Naive thymus-derived CD4-positive, alpha-beta T cell (primary cell): Measurements from ENCODE around the gene SLC25A22. TPM values are rescaled to one million over a fixed set of nuclear protein-coding genes. Genes with fewer than 3 reads are reported as not detected.

Source experiments
- ATAC-seq: fragments of 150-1000 bp; cut with Tn5 transposase; 2 replicates; pipeline ENCODE4 v1.10.0; 2021; ENCODE audit warnings: mild to moderate bottlenecking, moderate library complexity
- CTCF ChIA-PET: fragments of 350-600 bp; sonication (Branson Sonifier 250); formaldehyde crosslinking; loops from one replicate; lab custom pipeline; 2021; ENCODE audit warnings: antibody characterized with exemption; lab: Charles Lee
- POLR2A ChIA-PET: fragments of 350-600 bp; sonication (Branson Sonifier 250); formaldehyde crosslinking; loops from one replicate; lab custom pipeline; 2021; ENCODE audit warnings: antibody characterized with exemption, inconsistent platforms; lab: Charles Lee
- DNase-seq, 9 donors: peaks; one replicate each; pipeline versions ENCODE4 v3.0.0 to v3.0.0-alpha.2; 2020 to 2022; ENCODE audit warnings: mixed read lengths in 1 of 9
- H3K27ac ChIP-seq: one replicate; pipeline ENCODE4 v1.7.0; 2013; ENCODE audit warnings: mild to moderate bottlenecking, low read depth, low read length, moderate library complexity
- H3K27me3 ChIP-seq, 2 donors: one replicate each; pipeline ENCODE4 v1.7.0; 2013; ENCODE audit warnings: low read length in 2 of 2, mild to moderate bottlenecking in 2 of 2, moderate library complexity in 2 of 2; ENCODE audit not compliant: control insufficient read depth in 2 of 2, insufficient read depth in 2 of 2
- H3K36me3 ChIP-seq, 3 experiments: 1 replicate in 2 of 3; 2 replicates in 1 of 3; pipeline ENCODE4 v1.7.0; 2013; ENCODE audit warnings: low read length in 3 of 3, mild to moderate bottlenecking in 3 of 3, moderate library complexity in 1 of 3; ENCODE audit not compliant: insufficient read depth in 3 of 3, control insufficient read depth in 2 of 3
- H3K4me1 ChIP-seq, 2 donors: one replicate each; pipeline ENCODE4 v1.7.0; 2013; ENCODE audit warnings: low read length in 2 of 2, mild to moderate bottlenecking in 2 of 2, moderate library complexity in 1 of 2; ENCODE audit not compliant: control insufficient read depth in 2 of 2, insufficient read depth in 2 of 2
- H3K4me3 ChIP-seq: 2 replicates; pipeline ENCODE4 v1.7.0; 2013; ENCODE audit warnings: mild to moderate bottlenecking, low read length
- H3K9me3 ChIP-seq, 3 experiments: 1 replicate in 2 of 3; 2 replicates in 1 of 3; pipeline ENCODE4 v1.7.0; 2013; ENCODE audit warnings: low read length in 3 of 3; ENCODE audit not compliant: control insufficient read depth in 2 of 3
- H3K27ac Mint-ChIP-seq, 9 donors: one replicate each; pipeline ENCODE4 v1.8.0; 2020 to 2022; ENCODE audit warnings: mixed read lengths in 9 of 9, mild to moderate bottlenecking in 8 of 9, moderate library complexity in 5 of 9, inconsistent platforms in 2 of 9
- H3K27me3 Mint-ChIP-seq, 5 donors: one replicate each; pipeline ENCODE4 v1.8.0; 2021 to 2022; ENCODE audit warnings: mixed read lengths in 5 of 5, mild to moderate bottlenecking in 1 of 5
- H3K36me3 Mint-ChIP-seq, 5 donors: one replicate each; pipeline ENCODE4 v1.8.0; 2020 to 2022; ENCODE audit warnings: mixed read lengths in 5 of 5, mild to moderate bottlenecking in 3 of 5, inconsistent platforms in 1 of 5
- H3K4me1 Mint-ChIP-seq, 7 donors: one replicate each; pipeline ENCODE4 v1.8.0; 2020 to 2022; ENCODE audit warnings: mixed read lengths in 7 of 7, mild to moderate bottlenecking in 3 of 7, inconsistent platforms in 1 of 7
- H3K4me3 Mint-ChIP-seq, 10 donors: one replicate each; pipeline ENCODE4 v1.8.0; 2020 to 2022; ENCODE audit warnings: mild to moderate bottlenecking in 10 of 10, mixed read lengths in 10 of 10, moderate library complexity in 6 of 10, inconsistent platforms in 2 of 10
- H3K9me3 Mint-ChIP-seq, 11 donors: one replicate each; pipeline ENCODE4 v1.8.0; 2020 to 2022; ENCODE audit warnings: mixed read lengths in 11 of 11, mild to moderate bottlenecking in 4 of 11, inconsistent platforms in 1 of 11, moderate library complexity in 1 of 11
- intact Hi-C, 2 donors: fragments of 100-400 bp; cut with micrococcal nuclease; formaldehyde crosslinking; loops; one replicate each; pipeline ENCODE4 v1.15.1; 2023
- polyA plus RNA-seq, 2 donors: library from polyadenylated mRNA; unstranded; fragments of 300-500 nt; fragmentation: Illumina TruSeq; gene quantifications; one replicate each; pipeline ENCODE4 v1.2.3, GENCODE V29; 2021
- total RNA-seq, 6 experiments: library from RNA in 5 of 6; stranded (reverse) in 5 of 6; gene quantifications; 1 replicate in 5 of 6; 2 replicates in 1 of 6; pipeline ENCODE4 v1.2.3 and lab custom pipeline; 2021 to 2026

The SLC25A22 gene
- total and polyA plus RNA-seq, 7 experiments from 2014 or later, result 6.4 to 58.4 (median 18.9) TPM

DNA sequence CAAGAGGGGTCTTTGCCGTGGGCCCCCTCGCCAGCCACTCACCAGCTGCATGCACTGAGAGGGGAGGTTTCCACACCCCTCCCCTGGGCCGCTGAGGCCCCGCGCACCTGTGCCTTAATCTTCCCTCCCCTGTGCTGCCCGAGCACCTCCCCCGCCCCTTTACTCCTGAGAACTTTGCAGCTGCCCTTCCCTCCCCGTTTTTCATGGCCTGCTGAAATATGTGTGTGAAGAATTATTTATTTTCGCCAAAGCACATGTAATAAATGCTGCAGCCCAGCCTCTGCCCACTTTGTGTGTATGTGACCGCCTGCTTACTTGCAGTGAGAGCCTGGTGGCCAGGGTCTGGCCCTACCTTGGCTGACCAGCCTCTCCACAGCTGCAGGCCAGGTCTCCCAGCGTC lies 26.9 kb upstream of the SLC25A22 start:
- peaks cover 23 to 37% of the 10 kb centered on the region in 2 donors for H3K4me1 ChIP-seq
- H3K27me3 ChIP-seq, result peaks cover 0 to 10% of the 10 kb centered on the region in 2 donors
- H3K9me3 Mint-ChIP-seq, result peaks cover 0 to 3% (median 0%) of the 10 kb centered on the region in 11 donors
- no peaks in the 10 kb centered on the region for H3K9me3 ChIP-seq
- ATAC-seq (no peak), DNase-seq (no peak)
- no peak overlapping the region for H3K27ac Mint-ChIP-seq
- ChIA-PET POLR2A (interaction anchor here (1.0 to 6.7 kb wide), 2 partner anchors 9 to 18 kb away, joined by 3 to 32 read pairs; partner anchors contain the start of genes POLR2L and TSPAN4), CTCF (no interaction called here)
- peaks cover 0 to 9% (median 3%) of the 10 kb centered on the region in 5 donors for H3K36me3 Mint-ChIP-seq
- intact Hi-C loops, result no loop called here
- H3K4me3 ChIP-seq, result no peak overlapping the region
- H3K27me3 Mint-ChIP-seq, result peaks cover 11 to 26% (median 16%) of the 10 kb centered on the region in 5 donors
- H3K4me3 Mint-ChIP-seq, result peak overlapping the region in 2 of 10 donors; percentile 12 to 17
- peaks cover 0 to 45% (median 34%) of the 10 kb centered on the region in 7 donors for H3K4me1 Mint-ChIP-seq
- H3K36me3 ChIP-seq, result peaks cover 0 to 51% (median 0%) of the 10 kb centered on the region in 3 experiments
- H3K27ac ChIP-seq, result no peak overlapping the region

DNA sequence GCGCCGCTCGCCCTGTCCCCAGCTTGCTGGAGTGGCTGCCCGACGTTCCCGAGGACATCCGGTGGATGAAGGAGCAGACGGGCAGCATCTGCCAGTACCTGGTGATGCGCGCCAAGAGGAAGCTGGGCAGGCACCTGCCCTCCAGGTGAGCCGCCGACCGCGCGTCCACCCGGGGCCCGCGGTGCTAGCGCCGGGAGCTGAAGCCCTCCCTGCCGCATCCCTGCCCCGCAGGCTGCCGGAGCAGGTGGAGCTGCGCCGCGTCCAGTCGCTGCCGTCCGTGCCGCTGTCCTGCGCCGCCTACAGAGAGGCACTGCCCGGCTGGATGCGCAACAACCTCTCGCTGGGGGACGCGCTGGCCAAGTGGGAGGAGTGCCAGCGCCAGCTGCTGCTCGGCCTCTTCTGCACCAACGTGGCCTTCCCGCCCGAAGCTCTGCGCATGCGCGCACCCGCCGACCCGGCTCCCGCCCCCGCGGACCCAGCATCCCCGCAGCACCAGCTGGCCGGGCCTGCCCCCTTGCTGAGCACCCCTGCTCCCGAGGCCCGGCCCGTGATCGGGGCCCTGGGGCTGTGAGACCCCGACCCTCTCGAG lies 26.3 kb upstream of the SLC25A22 start:
- no peak for ATAC-seq
- peaks cover 0 to 51% (median 0%) of the 10 kb centered on the region in 3 experiments for H3K36me3 ChIP-seq
- no peak overlapping the region for H3K4me3 ChIP-seq
- no peak overlapping the region for H3K27ac Mint-ChIP-seq
- no peaks in the 10 kb centered on the region for H3K9me3 ChIP-seq
- ChIA-PET POLR2A (no interaction called here), CTCF (no interaction called here)
- peaks cover 0 to 39% (median 30%) of the 10 kb centered on the region in 7 donors for H3K4me1 Mint-ChIP-seq
- H3K27me3 ChIP-seq, result peaks cover 0 to 5% of the 10 kb centered on the region in 2 donors
- peaks cover 0 to 9% (median 3%) of the 10 kb centered on the region in 5 donors for H3K36me3 Mint-ChIP-seq
- DNase-seq, result no peak
- H3K4me1 ChIP-seq, result peaks cover 17 to 32% of the 10 kb centered on the region in 2 donors
- no peak overlapping the region for H3K4me3 Mint-ChIP-seq
- intact Hi-C loops, result no loop called here
- H3K27me3 Mint-ChIP-seq, result peaks cover 8 to 20% (median 16%) of the 10 kb centered on the region in 5 donors
- H3K9me3 Mint-ChIP-seq, result peaks cover 0 to 3% (median 0%) of the 10 kb centered on the region in 11 donors
- no peak overlapping the region for H3K27ac ChIP-seq

DNA sequence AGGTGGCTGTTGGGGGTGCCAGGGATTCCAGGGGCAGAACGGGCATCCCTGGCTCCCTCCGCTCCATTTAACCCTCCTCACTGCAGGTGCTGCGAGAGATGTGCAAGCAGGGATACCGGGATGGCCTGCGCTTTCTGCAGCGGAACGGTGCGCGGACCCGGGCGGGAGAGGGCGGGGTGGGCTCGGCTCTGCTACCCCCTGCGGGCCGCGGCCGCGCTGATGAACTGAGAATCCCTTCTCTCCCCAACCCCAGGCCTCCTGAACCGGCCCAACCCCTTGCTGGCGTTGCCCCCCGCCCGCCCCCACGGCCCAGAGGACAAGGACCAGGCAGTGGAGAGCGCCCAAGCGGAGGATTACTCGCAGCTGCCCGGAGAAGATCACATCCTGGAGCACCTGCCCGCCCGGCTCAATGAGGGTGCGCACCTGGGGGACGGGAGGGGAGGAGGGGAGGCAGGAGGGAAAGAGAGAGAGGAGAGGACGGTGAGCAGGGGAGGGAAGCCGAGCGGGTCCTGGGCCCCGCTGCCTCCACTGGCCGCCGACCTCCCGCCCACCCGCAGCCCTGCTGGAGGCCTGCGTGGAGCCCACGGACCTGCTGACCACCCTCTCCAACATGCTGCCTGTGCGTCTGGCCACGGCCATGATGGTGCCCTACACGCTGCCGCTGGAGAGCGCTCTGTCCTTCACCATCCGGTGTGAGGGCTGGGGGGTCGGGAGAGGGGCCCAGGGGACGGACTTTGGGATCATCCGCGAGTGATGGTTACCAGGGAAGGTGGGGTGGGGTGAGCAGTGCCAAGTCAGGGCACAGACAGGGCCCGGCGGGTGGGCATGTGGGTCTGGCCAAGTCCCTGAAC lies 25.6 kb upstream of the SLC25A22 start:
- ATAC-seq, result no peak
- H3K27me3 ChIP-seq, result peaks cover 0 to 5% of the 10 kb centered on the region in 2 donors
- DNase-seq, result no peak
- intact Hi-C loops, result no loop called here
- H3K27ac Mint-ChIP-seq, result no peak overlapping the region
- peaks cover 0 to 3% (median 0%) of the 10 kb centered on the region in 11 donors for H3K9me3 Mint-ChIP-seq
- ChIA-PET CTCF (interaction anchor here (0.9 kb wide), 1 partner anchor 25 kb away, joined by 3 read pairs; no protein-coding TSS in a partner anchor), POLR2A (no interaction called here)
- H3K4me1 ChIP-seq, result peaks cover 20 to 25% of the 10 kb centered on the region in 2 donors
- peaks cover 0 to 34% (median 25%) of the 10 kb centered on the region in 7 donors for H3K4me1 Mint-ChIP-seq
- H3K4me3 ChIP-seq, result no peak overlapping the region
- H3K27me3 Mint-ChIP-seq, result peaks cover 5 to 13% (median 12%) of the 10 kb centered on the region in 5 donors
- H3K36me3 ChIP-seq, result peaks cover 0 to 51% (median 0%) of the 10 kb centered on the region in 3 experiments
- H3K36me3 Mint-ChIP-seq, result peaks cover 0 to 9% (median 3%) of the 10 kb centered on the region in 5 donors
- no peak overlapping the region for H3K27ac ChIP-seq
- H3K4me3 Mint-ChIP-seq, result no peak overlapping the region
- no peaks in the 10 kb centered on the region for H3K9me3 ChIP-seq

DNA sequence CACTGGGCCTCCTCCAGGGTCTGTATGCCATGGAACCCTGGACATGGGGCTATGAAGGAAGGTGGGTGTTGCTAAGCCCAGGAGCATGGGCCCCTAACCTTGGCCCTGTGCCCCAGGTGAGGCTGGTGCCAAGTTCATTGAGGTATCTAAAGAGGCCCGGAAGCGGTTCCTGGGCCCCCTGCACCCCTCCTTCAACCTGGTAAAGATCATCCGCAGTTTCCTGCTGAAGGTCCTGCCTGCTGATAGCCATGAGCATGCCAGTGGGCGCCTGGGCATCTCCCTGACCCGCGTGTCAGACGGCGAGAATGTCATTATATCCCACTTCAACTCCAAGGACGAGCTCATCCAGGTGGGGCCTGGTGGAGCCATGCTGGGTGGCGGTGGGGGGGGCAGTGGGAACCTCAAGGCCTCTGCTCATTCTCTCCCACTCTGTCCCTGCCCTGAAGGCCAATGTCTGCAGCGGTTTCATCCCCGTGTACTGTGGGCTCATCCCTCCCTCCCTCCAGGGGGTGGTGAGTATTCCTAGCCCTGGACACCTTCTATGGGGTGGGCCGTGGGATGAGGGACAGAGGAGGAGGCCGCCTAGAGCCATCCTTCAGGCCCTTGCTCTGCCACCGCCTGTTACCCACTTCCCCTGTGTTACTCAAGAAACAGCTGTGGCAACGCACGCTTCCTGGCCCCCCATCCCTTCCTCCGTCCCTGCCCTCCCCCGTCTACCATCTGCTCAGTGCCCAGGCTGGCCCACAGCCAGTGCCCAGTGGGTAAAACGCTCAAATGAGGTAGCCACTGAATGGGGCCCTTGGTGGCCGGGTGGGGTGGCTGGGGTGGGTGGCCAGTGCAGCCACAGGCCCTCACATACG lies 23.7 kb upstream of the SLC25A22 start:
- Histone ChIP-seq H3K27ac (no peak overlapping the region), H3K4me3 (no peak overlapping the region), H3K9me3 (no peaks in the 10 kb centered on the region), H3K36me3 (peaks cover 0 to 51% (median 0%) of the 10 kb centered on the region in 3 experiments), H3K27me3 (no peaks in the 10 kb centered on the region), H3K4me1 (peaks cover 19 to 21% of the 10 kb centered on the region in 2 donors)
- no peak for ATAC-seq
- Mint-ChIP-seq H3K36me3 (peaks cover 0 to 9% (median 0%) of the 10 kb centered on the region in 5 donors), H3K27ac (peak overlapping the region in 4 of 9 donors; percentile 8 to 91 (median 50)), H3K9me3 (peaks cover 0 to 2% (median 0%) of the 10 kb centered on the region in 11 donors), H3K27me3 (peaks cover 0 to 3% (median 0%) of the 10 kb centered on the region in 5 donors), H3K4me1 (peaks cover 0 to 28% (median 17%) of the 10 kb centered on the region in 7 donors), H3K4me3 (peak overlapping the region in 8 of 10 donors; percentile 28 to 92 (median 44))
- intact Hi-C loops, result no loop called here
- ChIA-PET CTCF (no interaction called here), POLR2A (interaction anchor here (0.8 to 5.1 kb wide), 7 partner anchors 8 to 1036 kb away, joined by 4 to 79 read pairs (median 28); partner anchors contain the start of genes CD151, CRACR2B, PIDD1 and POLR2L)
- DNase-seq, result no peak

DNA sequence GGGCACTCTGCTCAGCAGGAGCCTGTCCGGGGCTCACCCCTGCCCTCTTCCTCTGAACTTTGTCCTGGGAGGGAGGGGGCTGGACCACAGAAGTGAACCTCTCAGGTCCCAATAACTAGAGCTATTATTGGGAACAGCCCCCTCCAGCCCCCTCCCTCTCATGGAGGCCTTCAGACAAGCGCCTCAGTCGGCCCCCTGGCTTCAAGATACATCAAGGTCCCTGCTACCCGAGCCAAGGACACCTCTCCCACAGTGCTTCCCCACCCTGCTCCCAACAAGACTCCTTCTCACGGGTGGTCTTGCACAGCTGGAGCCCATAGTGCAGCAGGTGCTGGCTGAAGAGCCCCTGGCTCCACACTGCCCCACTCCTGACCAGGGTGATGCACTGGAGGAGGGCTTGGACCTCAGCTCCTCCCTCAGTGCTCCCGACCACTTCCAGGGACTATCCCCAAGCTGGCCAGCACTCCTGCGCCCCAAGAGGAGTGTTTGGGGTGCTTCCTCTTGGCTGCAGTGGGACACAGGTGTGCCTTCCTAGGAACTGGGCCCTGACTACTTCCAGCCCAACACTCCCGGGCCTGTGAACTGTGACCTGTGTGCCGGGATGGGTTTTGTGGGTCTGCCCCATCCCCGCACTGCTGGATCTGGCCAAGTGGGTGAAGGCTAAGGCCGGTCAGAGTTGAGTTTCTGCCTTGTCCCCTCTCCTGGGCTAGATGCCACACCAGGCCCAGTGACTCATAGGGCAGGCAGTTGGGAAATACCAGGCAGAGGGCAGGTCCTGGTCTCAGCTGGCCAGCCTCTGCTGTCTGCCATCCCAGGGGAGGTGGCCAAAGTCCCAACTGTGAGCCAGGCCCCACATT lies 22.8 kb upstream of the SLC25A22 start:
- Mint-ChIP-seq H3K4me1 (peaks cover 0 to 24% (median 13%) of the 10 kb centered on the region in 7 donors), H3K36me3 (peaks cover 0 to 9% (median 0%) of the 10 kb centered on the region in 5 donors), H3K27ac (peak overlapping the region in 7 of 9 donors; percentile 43 to 91 (median 62)), H3K9me3 (peaks cover 0 to 2% (median 0%) of the 10 kb centered on the region in 11 donors), H3K4me3 (peak overlapping the region; percentile 82 to 92 (median 86)), H3K27me3 (no peaks in the 10 kb centered on the region)
- ATAC-seq (no peak), DNase-seq (no peak)
- intact Hi-C loops, result loop anchor here (1.0 kb wide), 2 partner anchors 9 to 21 kb away; partner anchors contain the start of genes POLR2L (in 1 of the 2) and TSPAN4 (in 1 of the 2)
- H3K36me3 ChIP-seq, result peaks cover 0 to 51% (median 0%) of the 10 kb centered on the region in 3 experiments
- no peaks in the 10 kb centered on the region for H3K27me3 ChIP-seq
- H3K4me1 ChIP-seq, result peaks cover 12 to 15% of the 10 kb centered on the region in 2 donors
- ChIA-PET CTCF (no interaction called here), POLR2A (interaction anchor here (0.5 to 5.1 kb wide), 14 partner anchors 9 to 1037 kb away, joined by 3 to 79 read pairs (median 8); partner anchors contain the start of genes CD151, CRACR2B, PIDD1 and POLR2L)
- no peaks in the 10 kb centered on the region for H3K9me3 ChIP-seq
- H3K27ac ChIP-seq, result peak overlapping the region; percentile 91
- peak overlapping the region; percentile 86 for H3K4me3 ChIP-seq
